NK-92 treated with Interleukin-12 subunit alpha and Interleukin-12 subunit beta, amount 100 ng/mL, for 24 hours (cell line): ENCODE data around the gene ELMO1.

ENCODE experiments used
- DNase-seq: peaks from one replicate; lab custom pipeline; 2025; lab: John Stamatoyannopoulos, UW

The ELMO1 gene

DNA sequence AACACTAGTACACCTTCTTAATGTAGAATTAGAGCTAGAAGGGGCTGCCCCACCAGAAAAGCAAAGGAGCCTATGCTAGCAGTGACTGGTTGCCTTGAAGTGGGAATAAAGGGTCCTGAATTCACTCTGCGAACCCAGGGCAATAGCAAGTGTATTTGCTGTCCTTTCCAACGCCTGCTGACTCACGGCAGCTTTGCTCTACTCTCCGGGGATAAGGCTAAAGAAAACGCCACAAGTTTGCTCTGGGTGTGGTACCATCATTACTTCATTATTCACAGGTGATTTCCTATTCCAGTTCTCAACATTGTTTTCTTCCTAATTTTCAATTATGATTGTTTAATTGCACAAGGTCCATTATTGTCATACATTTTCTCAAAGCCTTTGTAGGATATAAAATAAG is 503.8 kb downstream of the ELMO1 start:
- DNase-seq = no peak

DNA sequence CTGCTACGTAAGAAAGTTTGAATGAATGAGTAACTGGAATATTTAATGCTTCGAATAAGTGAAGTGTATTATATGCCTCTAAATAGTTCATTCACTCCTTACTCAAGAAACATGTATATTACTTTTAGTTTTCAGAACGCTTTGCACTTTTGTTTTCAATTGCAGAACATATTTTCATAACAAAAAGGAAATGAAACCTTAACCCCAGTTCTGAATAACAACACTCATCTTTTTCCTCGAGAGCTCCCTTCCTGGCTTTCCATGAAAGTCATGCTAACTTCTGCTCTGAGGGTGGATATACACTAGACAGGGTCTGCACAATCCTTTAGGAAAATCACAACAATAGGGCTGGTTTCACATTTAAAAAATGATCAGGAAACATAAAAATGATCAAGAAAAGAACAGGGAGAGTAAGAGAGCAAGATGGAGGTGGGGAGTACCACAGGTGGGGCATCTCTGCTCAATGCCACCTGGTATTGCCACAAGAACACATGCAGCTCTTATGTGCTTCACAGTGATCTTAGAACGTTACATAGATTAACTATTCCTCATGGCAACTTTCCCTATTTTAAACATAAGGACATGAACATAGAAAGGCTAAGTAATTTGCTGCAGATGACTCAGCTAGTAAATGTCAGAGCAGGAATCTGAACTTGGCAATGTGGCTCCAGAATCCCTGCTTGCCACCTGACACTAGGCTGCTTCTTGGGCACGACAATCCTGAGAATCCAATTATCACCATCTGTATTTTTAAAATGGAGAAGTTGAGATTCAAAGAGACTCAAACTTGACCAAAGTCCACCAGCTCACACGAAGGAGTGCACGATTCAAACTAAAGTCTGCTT is 504.9 kb downstream of the ELMO1 start:
- DNase-seq = no peak

DNA sequence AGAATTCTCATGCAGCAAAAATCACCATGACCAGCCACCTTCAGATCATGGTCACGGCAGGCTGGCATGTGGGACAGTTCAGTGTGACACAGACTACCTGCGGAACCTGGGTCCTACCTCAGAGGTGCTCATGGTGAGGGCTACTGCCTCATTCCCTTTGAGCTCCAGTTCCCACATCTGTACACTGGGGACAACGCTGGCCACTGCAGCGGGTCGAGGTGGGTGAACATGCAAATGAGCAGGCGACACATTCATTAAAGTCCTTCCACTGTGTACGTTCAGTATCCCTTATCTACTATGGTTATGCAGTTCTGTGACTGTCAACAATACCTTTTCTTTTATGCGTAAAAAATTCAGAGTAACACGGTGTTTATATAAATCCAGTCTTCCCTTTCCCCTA is 505.7 kb downstream of the ELMO1 start:
- no peak for DNase-seq

DNA sequence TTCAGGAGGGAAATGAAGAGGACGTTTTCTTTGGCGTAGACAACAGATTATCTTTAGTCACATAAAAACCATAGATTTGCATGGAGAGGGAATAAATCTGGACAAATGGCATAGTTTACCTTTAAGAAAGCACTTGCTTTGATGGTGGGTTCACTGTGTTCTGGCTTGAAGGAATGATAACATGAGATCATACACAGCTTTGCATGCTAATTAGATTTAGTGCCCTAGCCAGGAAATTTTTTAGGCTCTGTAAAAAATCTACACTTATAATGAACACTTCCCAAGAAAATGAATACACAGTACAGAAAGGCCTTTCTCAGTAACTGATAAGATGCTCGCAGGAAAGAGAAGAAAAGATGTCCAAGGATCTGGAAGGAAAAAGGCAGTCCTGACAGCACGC is 506.1 kb downstream of the ELMO1 start:
- no peak for DNase-seq

DNA sequence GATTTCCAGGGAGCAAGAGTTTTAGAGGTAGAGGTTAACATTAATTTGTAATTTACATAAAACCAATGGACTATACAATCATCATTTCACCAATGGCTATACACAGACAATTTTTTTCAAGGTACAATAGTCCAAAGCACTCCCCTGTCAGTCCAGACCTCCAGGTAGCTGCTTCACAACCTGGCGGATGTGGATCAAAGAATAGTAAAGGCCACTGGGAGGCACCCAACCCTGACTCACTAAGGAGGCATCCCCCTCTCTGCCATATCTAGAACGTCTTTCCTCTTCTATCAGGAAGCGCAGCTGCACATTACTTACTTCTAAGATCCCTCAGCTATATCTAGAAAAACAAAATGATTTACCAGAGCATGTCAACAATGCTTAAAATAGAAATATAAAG is 506.6 kb downstream of the ELMO1 start:
- no peak for DNase-seq

DNA sequence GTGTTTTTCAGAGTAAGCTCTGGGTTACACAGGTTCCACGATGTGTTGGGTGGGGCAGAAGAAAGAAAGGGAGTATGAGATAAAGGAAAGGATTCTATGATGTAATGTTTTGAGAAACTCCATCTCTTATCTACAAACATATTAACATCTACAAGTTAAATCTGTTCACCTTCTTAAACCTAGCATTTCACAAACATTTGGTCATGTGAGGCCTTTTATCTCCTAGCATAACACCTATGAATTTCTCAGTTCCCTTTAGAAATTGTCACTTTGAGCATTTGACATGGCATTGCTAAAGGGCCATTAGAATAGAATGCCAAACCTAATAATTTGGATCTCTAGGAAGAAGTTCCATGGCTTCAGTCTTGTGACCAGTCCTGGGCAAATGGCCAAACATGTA is 507.3 kb downstream of the ELMO1 start:
- DNase-seq = no peak

DNA sequence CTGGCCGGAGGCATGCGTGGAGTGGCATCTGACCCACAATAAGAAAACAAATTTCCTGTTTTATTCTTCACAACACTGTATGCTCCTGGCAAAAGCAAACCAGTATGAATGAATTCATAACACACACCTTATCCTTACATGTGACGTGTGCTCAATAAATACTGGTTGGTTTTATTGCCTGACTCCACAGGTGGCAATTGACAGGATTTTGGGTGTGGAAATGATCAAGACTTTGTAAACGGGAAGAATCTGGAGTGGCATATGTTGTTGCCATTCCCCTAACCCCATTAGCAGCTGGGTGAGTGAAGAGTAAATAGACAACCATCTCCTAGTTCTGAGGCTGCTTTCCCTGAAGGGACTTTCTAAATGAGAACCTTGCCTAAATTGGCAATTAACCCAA is 508.8 kb downstream of the ELMO1 start:
- DNase-seq = no peak

DNA sequence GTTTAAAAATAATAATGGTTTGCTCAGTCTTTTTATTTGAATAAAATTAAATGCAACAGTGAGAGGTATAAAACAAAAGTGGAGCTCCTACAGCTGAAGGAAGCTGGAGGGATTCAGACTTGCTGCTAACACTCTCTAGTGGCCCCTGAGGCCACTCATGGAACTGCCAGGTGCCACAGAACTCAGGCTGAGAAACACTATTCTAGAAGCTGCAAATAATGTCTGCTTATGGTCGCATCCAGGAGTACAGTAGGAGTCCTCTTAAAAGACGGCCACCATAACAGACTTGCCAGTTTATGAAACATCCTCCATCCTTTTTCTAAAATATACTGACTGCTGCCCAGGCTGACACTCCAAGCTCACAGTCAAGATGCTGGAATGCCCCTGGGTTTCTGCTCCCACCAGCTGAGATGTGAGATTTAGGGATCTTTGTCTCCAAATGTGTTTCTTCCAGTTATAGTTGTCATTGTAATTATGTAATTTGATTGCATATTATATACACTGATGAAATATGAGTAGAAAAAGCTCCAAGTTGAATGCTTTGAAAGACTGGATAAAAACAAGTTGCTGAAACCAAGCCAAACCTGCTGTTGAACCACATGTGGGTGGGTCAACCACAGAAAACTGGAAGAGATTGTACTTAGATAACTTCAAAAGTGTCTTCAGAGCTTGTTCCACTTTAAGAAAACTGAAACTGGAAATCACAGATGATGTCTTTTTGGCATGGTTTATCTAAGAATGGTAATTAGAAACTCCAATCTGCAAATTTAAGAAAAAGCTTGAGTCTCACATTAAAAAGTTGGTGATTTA is 510.7 kb downstream of the ELMO1 start:
- no peak for DNase-seq

DNA sequence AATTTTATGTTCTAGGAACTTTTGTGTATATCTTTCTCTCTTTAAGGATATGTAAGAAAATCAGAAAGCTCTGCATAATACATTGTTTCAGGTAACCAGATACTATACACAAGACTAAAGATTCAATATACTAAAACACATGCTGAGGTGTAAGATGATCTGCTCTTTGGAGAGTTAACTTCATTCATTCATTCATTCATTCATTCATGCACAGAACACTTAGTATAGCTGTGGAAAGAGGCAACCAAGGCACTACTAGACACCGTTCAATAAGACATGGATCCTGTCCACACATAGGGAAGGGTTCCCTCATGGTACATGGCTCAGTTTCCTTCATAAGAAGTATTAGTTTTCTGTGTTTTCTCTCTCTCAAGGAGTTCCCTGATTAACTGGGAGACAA is 516.8 kb downstream of the ELMO1 start:
- DNase-seq = no peak

DNA sequence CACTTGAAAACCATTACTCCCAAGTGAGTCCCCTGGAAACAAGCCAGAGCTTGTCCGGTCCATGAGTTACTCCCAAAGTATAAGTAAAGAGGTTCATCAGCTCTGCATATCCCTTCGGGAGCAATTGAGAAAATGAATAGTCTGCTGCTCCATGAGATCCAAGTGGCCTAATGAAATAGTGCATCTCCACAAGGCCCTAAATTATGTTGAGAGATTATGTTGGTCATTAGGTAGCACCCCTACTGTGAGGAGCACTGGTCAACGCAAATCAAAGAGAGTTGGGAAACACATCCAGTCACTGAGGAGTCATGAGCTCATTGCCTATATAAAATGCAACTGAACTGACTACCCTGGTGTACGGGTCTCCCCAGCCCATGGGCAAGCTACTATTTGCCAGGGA is 518.9 kb downstream of the ELMO1 start:
- no peak for DNase-seq

DNA sequence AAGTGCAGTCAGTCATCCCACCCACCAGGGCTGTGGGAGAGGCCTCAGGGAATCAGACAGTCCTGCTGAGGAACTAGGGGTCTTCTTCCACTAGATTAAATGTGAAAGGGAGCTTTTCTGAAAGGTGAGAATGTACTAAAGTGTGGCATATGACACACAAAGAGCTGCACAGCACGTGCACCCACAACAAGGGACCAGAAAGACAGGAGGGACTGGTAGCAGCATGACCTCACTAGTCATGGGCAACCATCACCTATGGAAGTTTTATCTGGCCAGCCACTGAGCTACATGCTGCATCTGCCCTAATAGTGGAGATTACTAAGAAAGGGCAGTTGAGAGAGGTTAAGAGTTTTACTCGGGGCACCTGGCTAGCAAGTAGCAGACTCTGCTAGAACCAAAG is 519.9 kb downstream of the ELMO1 start:
- DNase-seq = no peak

DNA sequence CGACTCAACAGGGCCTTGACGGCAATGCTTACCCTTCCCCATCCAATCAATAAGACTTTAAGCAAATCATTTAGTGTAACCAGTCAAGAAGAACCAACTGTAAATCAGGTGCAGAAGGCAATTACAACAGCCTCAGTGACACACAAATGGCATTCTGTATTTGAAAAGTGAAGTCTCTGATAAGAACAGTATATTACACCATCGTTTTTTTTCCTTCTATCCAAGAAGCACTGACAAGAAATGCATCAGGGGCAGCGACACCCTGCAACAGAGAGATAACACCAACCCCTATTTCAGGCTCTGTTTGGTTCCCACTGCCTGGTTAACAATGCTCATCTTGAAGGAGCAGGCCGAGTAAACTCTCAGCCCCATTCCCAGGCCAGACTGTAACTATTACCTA is 520.4 kb downstream of the ELMO1 start:
- no peak for DNase-seq

DNA sequence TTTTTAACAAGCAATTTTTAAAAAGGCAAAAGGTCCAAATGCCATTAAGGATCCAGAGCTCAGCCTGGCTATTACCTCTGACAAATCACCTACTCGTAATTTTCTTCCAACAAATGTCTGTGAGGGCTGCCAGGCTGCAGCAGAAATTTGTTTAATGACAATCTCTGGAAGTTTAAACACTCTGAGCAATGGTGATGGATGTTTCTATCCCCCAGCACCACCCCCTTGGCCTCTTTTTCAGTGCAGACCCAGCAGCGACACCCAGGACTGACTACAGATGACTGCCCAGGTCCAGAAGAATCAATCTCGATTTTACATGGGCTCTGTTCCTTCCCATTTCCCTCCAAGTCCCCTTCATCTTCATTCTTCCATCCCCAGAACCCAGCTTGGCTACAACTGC is 523.0 kb downstream of the ELMO1 start:
- DNase-seq = no peak

DNA sequence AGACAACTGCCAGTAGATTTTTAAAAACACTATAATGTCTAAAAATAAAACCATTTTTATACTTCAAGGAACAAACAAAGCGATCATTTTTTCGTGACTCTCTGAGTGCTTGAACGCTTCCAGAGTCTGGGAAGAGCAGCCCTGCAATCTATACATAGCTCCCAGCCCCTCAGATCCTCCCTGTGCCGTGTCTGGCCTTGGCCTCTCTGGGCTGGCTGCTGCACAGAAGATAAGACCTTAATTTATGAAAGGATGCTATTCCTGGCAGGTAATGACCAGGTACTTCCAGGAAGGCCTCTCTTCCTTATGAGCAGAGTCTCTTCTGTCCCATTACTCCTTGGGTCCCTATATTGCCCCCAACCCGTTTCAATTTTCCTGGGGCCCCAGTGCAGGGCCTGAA is 523.5 kb downstream of the ELMO1 start:
- no peak for DNase-seq

DNA sequence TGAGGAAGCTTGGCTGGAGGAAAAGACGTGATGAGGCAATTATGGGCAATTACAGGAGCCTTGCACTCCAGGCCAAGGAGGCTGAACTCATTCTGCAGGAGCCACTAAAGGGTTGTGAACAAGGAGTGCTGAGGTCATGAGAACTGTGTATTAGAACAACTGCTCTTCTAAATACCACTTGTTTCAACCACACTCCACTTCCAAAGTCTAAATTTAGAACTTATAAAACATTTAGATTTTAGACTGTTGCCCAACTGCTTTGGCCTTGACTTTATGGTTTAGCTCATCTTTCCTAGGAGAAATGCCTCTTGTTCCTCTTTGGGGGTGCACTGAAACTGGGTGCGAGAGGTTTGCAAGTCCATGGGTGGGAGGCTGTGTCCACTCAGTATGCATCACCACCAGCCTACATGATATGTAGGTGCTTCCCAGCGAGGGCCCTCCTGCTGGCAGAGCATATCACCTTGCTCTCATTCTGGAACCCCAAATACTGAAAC is 524.7 kb downstream of the ELMO1 start:
- no peak for DNase-seq

DNA sequence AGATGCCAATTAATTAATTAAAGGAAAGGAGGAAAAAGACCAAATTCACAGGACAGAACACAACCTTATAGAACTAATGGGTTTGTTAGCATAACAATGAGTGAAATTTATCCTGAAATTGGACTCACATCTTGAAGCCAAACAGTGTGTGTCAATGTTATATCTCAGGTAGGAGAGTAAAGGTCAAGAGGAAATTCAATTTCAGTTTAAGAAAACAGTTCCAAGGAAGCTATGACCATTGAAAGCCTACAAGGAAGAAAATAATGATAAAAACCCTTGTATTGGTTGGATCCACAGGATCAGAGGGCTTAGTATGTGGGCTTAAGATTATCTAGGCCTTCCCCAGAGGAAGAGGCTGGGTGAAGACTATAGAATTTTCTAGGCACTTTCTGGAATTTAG is 525.5 kb downstream of the ELMO1 start:
- DNase-seq = no peak

DNA sequence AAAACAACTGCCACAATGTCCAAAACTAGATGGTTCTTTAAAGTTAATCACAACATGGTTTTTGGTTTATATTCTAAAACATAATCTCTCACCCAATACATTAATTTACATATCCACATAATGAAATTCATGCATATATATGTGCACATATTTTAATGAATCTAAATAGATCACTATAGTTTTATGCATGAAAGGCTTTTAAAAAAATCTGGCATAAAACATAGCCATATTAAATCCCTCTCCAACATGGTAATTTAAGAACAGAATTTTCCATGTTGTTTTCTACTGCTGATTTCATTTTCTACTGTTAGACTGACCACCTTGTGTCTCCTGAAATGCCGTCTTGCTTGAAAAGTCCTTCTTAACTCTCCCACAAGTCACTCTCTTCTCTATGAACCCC is 528.2 kb downstream of the ELMO1 start:
- no peak for DNase-seq

DNA sequence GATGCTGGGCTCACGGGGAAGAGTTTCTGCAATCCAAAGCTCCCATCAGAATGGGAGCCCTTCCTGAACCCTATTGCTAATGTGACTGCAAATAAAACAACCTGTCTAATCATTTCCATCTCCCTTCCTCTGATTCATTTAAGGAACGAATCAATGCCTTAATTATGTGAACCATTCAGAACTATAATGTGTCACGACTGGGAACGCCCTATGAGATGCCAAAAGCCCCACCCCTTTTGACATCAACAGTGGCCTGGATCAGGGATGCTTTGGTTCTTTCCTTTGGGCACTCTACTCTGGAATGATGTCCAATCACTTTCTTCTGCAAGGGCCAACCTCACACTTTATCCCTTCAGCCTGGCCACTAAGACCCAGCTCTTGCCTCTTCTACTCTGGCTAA is 528.9 kb downstream of the ELMO1 start:
- no peak for DNase-seq

DNA sequence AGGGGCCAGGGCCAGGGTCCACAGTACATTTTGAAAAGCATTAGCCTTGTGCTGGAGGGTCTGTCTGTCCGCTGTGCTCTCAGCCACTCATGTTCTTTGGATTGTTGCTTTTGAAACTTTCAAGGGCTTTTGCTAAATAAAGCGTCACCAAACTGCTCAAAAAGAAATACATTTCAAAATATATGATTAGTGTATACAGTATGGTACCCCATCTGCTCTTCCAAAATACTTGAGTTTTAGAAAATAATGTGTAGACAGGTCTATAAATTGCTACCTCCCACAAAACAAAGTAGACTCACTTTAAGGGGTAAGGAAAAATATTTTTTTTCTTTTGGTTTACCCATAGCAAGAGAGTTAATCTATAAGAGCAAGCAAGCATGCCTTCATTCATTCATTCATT is 530.1 kb downstream of the ELMO1 start:
- no peak for DNase-seq

DNA sequence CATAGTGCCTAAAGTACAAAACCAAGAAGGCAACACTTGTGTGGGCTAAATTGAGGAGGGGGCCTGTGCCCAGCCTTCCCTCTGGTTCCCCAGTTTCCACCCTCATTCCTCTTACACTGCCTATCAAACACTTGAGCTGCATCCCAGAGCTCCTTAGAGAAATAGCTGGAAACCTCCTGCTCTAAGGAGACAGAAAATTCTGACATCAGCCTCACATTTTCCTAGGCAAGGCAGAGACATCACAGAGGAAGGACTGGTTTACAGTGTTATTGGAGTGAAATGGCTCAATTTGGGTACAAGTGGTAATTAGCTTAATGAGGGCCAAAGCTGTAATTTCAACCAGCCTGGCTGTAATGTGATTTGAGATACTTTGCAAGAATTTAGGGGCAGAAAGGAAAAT is 532.0 kb downstream of the ELMO1 start:
- DNase-seq = no peak

DNA sequence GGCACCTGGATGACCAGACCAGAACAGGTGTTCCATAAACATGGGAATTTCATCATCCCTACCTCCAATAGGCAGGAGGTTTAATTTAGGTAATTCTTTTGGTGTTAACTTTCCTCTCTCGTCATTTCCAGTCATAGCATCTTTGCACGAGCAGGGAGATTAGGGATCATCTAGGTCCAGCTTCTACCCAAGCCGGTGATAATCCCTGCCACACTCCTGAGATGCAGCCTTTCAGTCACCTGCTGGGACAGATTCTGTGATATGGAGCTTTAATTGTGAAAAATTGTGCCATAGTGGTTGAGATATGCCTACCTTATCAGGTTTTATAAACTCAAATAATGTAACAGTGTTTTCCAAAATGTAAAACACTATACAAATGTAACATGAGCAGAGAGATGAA is 532.5 kb downstream of the ELMO1 start:
- no peak for DNase-seq

DNA sequence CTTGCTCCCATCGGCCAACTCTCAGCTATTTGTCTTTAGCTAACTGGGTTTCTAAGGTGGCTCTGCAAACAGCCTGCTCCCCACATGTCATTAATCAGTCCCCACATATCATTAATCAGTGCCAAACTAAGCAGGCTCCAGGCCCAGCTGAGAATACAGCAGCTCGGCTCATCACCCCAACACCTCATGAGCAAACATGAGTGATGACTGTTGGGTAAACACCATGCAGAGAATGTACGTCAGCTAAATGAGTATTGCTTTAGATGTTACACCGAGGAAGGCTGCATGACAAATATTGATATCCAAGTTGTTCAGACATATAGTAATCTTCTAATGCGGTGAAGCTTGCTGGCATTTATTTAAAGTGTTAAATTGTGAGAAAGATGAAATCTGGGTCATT is 536.9 kb downstream of the ELMO1 start:
- DNase-seq = no peak

DNA sequence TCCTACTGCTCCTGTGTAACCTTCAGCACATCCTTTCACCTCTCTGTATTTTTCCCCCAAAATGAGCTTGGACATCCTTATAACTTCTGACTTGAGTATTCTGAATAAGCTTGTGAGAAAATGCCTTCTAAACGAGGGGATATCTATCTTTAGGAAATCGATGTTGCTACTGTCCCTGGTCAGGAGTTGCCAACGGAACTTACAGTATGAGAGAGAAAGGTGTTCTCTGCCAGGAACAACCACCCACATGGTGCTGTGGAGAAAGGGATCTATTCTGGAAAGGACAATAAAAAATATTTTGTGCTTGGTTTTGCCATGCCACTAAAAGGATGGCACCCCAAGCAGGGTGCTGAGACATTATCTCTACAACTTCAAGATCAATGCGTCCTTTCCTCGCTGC is 537.8 kb downstream of the ELMO1 start:
- DNase-seq = no peak
